HL-60/S4 treated with phorbol 12-myristate 13-acetate at 8.2 ng/mL for 4 days and 3 days (cell line): ENCODE measurements around the gene ZNF750.

Experiments used
- in situ Hi-C: fragments of 300-500 bp; cut with MboI; formaldehyde crosslinking; loops from 2 replicates; pipeline ENCODE4 v1.15.0; 2022; ENCODE audit warnings: low sequenced_read_pairs

The ZNF750 gene

DNA sequence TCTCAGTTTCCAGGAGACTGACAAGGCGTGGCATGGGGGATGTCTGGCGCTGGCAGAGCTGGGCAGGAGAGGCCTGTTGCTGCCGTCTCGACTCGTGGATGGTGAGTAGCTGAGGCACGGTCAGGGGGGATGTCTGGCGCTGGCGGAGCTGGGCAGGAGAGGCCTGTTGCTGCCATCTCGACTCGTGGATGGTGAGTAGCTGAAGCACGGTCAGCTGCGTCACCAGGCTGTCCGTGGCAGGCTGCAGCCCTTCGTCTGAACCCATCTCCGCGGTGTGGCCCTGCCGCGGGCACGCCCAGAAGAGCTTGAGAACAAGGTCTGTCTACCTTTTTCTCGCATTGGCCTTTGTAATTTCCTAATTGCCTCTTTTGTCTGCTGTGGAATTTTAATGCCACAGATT is 25.0 kb downstream of the ZNF750 start:
- in situ Hi-C loops: no loop called here

DNA sequence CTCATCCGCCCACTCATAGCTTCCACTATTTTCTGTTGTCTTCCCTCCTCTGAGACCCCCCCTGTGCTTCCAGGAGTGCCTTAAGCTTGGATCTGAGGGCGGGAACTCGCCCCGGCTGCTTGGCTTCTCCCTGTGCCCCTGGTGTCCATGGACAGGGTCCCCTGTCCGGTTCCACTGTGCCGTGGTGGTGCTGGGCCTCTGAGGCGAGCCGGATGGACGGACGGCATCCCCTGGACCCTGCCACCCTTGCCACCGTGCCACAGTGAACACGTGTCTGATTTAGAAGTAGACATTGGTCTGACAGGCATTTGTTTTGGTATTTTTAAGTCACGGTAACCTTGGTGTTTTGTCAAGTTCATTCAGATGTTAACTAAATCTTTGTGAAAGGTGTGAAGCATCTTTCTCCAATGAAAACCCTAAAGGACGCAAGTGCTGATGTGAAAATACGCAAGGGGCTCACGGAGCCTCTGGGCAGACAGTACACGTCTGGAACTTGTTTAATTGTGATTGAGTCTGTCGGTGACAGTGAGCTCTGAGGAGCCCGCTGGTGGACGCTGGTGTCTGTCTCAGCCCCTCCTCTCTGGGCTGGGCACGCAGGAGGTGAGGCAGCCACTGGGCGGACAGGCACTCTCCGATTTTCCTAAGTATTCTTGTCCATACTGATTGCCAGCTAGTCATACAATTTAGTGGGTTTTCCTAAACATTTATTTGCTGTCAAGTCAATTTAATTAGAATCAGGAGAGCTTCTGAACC is 26.3 kb downstream of the ZNF750 start:
- in situ Hi-C loops: no loop called here

DNA sequence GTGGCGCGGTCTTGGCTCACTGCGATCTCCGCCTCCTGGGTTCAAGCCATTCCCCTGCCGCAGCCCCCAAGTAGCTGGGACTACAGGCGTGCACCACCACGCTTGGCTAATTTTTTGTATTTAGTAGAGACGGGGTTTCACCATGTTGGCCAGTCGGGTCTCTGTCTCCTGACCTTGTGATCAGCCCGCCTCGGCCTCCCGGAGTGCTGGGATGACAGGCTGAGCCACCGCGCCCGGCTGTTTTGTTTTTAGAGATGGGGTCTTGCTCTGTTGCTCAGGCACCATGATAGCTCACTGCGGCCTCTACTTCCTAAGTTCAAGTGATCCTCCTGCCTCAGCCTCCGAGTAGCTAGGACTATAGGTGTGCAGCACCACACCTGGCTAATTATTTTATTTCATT is 27.2 kb downstream of the ZNF750 start:
- in situ Hi-C loops: no loop called here

DNA sequence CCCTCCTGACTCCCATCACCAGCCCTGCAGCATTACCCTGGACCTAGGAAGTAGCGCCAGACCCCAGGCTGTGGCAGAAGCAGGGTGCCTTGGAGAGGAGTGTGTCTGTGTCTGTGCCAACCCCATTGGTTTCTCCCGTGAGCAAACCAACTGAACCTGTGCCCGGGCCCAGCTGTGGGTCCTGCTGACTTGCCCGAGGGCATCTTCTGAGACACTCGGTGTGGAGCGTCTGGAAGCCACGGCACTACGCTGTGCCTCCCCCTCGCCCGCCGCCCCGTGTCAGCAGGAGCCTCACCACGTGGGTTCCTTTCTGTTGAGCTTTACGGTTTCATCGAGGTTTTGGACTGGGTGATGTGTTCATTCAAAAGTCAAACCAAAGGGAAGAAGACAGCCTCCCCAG is 27.8 kb downstream of the ZNF750 start:
- in situ Hi-C loops: no loop called here

DNA sequence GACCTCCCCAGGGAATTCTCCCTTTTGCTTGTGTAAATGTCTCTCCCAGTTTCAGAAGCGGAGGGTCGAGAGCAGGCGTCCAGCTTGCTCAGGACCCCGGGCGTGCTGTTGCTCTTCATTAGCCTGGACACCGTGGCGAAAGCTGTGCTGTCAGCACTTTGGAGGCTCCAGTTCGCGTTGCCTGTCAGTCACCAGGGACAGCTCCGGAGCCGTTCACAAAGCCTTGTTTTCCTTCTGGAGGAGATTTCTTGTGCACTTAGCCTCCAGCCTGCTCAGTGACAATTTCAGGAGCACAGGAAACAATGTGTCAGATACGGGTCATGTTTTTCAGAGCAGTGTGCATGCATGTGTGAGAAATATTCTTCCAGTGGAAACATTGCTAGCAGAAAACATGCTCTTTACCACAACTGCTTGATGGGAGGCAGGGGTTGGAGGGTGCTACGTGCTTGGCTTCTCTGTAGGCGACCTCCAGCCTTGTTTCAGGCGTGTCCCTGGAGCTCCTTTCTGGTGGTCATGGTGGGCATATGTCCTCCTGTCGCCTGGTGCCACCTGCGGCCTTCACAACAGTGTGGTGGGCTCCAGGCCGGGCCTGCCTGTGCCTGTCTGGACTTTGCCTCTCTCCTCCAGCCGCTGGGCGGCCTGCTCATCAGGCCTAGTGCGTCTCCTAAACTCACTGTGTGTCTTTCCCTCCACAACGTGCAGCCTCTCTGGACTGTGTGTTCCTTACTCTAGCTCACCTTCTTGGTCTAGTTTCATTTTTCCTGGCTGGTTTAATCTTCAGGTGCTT is 29.0 kb downstream of the ZNF750 start:
- in situ Hi-C loops: no loop called here

DNA sequence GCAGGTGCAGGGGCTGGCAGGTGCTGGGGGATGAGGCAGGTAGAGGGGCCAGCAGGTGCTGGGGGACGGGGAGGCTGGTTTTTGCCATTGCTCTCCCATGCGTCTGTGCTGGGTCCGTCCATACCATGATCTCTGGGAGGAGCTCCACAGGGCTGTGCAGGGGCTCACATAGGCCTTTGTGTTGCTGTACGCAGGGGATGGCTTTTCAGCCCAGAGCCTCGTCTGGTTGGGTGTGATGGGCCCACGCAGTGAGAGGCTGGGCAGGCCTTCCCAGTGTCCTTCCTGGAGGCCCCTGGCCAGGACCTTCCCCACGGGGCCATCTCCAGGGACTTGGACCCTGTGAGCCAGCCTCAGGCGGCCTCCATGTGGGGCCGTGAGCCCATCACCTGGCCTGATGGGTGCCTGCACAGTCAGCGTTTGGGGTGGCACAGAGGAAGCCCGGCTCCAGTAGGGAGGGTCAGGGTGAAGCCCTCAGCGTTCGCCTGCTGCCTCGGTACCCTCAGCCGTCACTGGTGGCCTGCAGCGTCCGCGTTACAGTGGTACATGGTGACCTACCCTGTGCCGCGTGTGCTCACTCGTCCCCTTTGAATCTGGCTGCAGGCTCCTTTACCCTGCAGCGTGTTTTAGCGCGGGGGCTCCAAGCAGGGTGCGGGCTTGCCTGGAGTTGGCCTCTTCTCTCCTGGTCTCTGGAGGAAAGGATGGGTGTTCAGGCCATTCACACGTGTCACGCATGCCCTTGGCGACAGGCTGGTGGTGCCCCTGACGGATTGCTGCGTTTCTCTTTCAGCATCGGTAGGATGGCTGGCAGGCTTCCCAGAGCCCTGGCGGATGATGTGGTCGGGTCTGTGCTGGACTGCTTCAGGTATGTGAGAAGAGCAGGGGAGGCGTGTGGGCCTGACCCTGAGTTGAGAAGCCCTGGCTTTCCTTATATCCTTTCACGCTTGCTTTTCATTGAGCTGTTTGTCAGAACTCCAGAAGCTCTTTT is 30.6 kb downstream of the ZNF750 start:
- in situ Hi-C loops: no loop called here

DNA sequence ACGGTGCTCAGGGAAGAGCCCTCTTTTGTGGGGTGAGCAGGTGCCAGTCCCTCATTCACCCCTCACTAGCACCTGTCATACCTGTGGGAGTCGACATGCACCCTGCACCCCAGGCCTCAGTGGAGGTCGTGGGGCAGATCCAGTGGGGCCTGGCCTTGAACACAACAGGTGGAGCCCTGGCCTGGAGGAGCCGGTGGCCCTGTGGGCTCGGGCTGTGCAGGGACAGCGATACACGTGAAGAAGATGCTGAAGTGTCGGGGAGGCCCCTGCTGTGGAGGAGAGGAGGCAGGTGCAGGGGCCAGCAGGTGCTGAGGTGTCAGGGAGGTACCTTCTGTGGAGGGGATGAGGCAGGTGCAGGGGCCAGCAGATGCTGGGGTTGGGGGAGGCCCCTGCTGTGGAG is 31.8 kb downstream of the ZNF750 start:
- in situ Hi-C loops: no loop called here

DNA sequence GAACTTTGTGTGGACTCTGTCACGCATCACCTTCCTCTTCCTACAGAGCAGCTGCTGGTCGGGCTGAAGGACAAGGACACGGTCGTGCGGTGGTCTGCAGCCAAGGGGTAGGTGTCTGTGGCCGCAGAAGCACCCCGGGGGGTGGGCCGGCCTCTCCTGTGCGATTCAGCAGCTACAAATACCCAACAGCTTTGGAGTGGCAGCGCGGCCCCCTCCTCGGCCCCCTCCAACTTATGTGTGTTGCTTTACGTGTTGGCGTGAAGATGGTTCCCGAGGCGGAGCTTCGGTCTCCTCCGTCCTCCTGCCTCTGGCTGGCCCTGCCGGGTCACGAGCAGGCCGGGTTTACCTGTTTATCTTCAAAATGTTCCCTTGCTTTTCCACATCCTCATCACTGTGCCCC is 32.3 kb downstream of the ZNF750 start:
- in situ Hi-C loops: no loop called here

DNA sequence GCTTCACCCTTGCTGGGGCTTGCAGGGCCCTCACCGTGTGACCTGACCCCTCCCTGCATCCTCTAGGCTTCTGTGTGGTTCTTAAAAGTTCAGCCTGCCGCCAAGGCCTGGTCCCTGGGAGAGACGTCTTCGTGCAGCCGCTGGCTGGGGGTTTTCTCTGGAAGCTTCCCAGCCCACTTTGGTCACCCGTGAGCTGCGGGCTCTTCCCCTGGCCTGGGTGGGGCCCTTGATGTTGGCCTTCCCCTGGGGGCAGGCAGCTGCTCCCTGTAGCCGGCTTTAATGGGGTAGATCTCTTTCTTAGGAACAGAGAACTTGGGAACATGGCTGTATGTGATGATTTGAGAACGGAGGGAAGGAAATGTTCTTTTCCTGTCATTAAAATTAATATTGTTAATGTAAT is 32.7 kb downstream of the ZNF750 start:
- in situ Hi-C loops: no loop called here

DNA sequence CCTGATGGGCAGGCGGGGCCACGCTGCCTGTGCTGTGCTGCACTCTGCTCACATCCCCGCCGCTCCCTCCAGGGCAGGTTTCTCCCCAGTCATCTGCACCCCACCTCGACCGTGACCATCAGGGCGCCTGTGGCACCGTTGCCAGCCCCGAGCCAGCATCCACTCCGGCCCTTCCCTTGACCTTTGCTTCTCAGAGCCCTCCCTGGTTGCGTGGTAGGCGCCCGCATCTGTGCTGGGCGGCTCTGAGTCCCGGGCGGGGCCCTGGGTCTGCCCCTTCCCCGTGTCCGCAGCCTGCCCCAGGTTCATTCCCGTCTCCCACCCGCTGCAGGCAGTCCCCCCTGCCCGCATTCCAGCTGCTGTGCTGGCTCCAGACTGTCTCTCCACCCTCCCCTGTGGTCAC is 33.2 kb downstream of the ZNF750 start:
- in situ Hi-C loops: no loop called here

DNA sequence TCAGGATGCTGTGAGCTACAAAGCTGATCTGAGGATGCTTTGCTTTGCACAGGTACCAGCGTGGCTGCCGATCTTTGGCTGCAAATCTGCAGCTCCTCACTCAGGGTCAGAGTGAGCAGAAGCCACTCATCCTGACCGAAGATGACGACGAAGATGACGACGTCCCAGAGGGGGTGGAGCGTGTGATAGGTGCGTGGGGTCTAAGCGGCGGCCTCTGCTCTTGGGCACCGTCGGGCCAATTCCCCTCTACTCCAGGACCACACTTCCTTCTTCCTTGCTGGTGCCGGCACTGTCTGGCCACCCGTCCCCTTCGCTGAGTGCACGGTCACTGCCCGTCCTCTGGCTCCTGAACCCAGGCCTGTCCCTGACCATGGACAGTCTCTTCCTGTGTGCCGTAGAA is 34.0 kb downstream of the ZNF750 start:
- in situ Hi-C loops: no loop called here

DNA sequence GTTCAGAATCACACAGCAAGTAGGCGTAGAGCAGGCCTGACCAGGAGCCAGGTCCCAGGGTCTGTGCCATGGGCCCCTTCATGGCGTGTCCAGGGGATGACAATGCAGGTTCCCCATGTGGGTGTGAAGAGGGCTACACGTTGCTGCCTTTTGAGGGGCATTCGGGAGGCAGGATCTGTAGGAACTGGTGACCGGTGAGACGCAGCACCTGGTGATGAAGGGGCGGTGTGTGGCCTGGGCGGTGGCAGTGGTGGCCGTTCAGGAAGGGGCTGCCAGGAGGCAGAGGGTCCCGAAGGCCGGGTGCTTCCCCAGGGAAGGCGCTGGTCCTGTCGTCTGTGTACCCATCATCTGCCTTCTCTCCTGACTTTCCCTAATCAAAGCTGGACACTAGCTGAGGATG is 34.6 kb downstream of the ZNF750 start:
- in situ Hi-C loops: no loop called here

DNA sequence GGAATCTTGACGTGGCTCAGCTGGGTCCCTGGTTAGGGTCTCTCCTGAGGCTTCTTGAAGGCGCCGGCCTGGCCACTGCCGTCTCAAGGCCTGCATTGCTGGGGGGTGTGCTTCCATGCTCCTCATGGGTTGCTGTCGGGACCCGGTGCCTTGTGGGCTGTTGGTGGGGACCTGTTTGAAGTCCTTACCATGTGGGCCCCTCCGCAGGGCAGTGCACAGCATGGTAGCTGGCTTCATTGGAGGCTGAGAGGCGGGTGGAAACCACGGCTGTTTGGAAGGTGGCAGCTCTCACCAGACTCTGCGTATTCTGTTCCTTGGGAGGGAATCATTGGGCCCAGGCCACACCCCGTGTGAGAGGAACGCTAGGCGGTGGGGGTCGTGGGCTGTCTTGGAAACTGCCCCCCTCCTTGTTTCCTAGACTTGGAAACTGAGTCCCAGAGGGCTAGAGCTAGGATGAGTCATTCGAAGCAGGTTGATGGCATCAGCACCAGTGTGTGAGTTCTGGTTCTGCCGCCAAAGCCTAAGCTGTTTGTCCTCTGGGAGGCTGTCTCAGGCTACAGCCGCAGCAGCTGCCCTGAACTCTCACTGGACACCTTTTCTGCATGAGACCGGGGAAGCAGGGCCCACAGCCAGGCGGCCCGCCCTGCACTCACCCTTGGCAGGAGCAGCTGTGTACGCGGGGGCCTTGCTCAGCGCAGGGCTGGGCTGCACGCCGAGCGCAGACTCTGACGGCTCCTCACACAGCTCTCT is 35.2 kb downstream of the ZNF750 start:
- in situ Hi-C loops: no loop called here

DNA sequence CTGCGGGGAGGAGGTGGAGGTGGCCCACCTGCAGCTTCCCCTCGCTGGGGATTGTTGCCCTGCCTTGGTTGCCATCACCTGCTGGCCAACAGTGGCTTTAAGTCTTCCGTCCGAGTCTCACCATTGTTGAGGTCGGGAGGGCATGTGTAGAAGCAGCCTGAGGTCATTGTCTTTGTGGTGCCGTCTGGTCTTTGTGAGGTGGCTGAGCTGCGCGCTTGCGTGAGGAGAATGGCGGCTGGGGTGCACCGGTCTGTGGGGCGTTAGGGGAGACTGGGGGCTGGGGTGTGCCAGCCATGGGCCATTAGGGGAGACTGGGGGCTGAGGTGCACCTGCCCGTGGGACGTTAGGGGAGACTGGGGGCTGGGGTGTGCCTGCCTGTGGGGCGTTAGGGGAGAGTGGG is 36.2 kb downstream of the ZNF750 start:
- in situ Hi-C loops: no loop called here

DNA sequence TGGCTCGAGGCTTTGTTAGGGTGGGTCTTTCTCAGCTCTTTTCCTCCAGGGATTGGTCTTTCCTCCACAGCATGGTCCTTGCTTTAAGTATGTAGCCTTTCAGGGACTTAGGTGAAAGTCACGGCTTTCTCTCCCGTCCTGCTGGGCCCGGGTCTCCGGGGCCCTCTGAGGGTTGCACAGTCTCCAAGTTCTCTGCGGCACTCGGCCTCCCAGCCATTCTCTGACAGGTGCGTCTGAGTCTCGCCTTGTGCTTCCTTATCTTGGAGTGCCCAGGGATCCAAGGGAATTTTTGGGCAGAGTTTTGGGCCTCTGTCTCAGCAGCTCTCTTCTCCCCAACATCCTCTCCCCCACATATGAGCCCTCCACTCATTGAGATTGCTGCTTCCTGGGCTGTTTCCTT is 36.6 kb downstream of the ZNF750 start:
- in situ Hi-C loops: no loop called here

DNA sequence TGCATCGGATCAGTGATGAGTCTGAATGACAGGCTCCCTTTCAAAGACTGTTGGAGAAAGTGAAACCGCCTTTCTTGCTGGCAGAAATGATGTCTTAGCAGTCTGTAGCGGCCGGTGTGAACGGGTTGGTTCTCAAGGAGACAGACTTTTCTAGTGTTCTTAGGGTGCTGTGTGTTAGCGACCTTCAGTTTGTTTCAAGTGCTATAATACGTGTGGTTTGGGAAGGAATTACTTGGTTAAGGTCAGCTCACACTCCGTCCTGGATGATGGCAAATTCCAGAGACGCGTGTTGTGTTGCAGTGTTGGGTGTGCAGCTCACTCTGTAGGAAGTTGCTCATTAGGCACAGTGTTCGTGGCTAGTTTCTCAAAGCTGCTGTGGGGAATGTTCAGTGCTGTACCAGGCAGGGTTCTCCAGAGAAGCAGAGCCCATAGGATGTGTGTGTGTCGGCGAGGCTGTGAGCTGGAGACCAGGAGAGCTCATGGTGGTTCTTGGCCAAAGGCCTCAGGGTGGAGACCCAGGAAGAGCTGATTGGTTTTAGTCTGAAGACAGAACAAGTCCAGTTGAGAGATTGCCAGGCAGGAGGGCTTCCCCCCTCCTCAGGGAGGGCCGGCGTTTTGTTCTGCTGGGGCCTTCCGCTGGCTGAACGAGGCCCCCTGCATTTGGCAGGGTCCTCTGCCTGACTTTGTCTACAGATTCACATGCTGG is 37.6 kb downstream of the ZNF750 start:
- in situ Hi-C loops: no loop called here

DNA sequence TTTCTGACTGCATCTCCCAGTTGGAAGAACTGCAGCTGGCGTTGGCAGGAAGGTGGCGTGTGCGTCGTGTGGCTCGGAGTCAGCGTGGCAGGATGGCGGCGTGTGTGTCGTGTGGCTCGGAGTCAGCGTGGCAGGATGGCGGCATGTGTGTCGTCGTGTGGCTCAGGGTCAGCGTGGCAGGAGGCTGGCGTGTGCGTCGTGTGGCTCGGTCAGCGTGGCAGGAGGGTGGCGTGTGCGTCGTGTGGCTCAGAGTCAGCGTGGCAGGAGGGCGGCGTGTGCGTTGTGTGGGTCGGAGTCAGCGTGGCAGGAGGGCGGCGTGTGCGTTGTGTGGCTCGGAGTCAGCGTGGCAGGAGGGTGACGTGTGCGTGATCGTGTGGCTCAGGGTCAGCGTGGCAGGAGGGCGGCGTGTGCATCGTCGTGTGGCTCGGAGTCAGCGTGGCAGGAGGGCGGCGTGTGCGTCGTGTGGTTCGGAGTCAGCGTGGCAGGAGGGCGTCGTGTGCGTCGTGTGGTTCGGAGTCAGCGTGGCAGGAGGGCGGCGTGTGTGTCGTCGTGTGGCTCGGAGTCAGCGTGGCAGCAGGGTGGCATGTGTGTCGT is 38.3 kb downstream of the ZNF750 start:
- in situ Hi-C loops: no loop called here

DNA sequence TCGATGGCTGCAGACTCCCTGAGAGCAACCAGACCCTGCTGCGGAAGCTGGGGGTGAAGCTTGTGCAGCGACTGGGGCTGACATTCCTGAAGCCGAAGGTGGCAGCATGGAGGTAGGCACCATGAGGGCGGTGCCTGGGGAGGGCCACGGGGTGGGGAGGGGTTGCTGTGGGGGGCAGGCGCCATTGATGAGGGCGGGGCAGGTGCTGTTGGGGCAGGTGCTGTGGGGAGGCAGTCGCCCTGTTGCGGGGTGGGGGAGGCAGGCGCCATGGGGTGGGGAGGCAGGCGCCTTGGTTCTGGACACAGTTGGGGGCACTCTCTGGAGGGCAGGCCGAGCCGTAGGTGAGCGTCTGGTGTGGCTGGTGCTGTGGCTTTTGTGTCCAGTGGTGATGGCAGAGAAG is 38.9 kb downstream of the ZNF750 start:
- in situ Hi-C loops: no loop called here

DNA sequence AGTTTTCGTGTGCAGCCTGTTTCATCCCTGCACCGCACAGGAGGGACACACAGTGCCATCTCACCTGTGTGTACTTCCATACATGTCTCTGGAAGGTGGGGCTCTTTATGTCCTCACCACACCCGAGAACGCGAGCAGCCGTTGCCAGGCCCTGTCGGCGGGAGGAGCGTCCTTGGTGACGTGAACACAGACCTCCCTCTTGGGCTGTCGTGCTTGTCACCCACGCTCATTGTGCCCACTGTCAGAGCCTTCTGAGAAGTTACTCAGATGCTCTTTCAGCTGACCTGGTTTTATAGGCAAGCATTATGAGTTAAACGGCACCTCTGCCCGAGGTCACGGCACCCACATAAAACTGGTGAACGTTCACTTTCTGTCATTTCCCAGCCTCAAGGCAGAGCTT is 40.2 kb downstream of the ZNF750 start:
- in situ Hi-C loops: loop anchor here (10.0 kb wide), 1 partner anchor 125 kb away; no protein-coding TSS in a partner anchor
